GM18508 (cell line): ENCODE results near the gene C4A.
"Not testable (repeated sequence)": the region's sequence is repeated elsewhere in the genome, so short reads cannot be mapped to it uniquely, and the experiment has no call there.

Source experiments
- ATAC-seq: cut with Tn5 transposase; IDR thresholded peaks from one replicate; pipeline ENCODE4 v1.9.1; 2021; ENCODE audit warnings: moderate number of reproducible peaks; ENCODE audit not compliant: insufficient read depth, unreplicated experiment

C4A gene

DNA sequence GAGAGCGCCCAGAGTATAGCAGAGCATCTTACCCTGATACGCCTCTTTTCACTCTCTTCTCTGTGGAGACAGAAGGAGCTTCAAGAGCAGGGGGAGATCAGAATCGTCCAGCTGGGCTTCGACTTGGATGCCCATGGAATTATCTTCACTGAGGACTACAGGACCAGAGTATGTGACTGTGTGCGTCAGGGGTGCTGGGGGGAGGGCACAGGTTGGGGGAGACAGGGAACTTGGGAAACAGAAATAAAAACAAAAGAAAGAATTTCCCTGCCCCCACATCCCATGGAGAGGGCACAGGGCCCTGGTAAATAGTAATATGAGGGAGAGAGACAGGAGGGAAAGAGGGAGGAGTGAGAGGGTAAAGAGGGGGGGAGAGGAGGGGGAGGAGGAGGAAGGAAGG lies 3.0 kb upstream of the C4A start:
- no peak for ATAC-seq

DNA sequence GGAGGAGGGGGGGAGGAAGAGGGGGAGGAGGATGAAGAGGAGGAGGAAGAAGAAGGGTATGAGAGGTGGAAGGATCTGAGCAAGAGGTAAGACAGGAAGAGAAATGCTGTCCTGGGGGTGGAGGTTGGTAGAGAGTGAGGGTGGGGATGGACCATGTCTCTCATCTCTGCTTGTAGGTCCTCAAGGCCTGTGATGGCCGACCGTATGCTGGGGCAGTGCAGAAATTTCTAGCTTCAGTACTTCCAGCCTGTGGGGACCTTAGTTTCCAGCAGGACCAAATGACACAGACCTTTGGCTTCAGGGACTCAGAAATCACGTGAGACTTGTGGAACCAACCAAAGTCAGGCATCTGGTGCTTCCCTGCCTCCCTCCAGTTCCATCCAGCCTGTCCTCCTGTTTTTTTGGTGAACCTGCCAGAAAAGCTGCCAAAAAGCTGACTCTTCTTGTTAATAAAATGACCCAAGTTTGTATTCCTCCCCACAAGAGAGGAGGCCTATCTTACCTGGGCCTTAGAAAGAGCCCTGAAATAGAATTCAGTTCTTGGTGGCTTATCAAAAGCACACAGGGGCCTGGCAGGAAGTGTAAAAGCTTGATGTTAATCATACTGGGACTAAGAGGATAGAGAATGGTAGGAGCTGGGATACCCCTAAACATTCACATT lies 2.5 kb upstream of the C4A start:
- no peak for ATAC-seq

- not testable (repeated sequence) for ATAC-seq
These were observed 1.5 kb upstream of the C4A start for GRCh38 chr6:31980195-31980876.

GRCh38 chr6:31980998-31981397 lies 859 bp upstream of the C4A start:
- ATAC-seq, result not testable (repeated sequence)

- not testable (repeated sequence) for ATAC-seq
These were observed 7.5 kb downstream of the C4A start for GRCh38 chr6:31989363-31989762.

DNA sequence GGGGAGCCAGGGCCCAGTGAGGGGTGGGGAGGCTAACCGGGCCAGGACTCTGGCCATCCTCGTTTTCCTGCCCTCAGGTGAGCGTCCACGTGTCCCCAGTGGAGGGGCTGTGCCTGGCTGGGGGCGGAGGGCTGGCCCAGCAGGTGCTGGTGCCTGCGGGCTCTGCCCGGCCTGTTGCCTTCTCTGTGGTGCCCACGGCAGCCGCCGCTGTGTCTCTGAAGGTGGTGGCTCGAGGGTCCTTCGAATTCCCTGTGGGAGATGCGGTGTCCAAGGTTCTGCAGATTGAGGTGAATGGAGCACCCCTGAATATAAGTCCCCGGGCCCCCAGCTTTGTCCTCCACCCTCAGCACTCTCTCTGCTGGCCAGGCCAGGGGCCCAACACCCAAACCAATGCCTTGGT lies 12.6 kb downstream of the C4A start:
- ATAC-seq, result not testable (repeated sequence)

- ATAC-seq, result not testable (repeated sequence)
These were observed 14.5 kb downstream of the C4A start for GRCh38 chr6:31996385-31996784.

- ATAC-seq, result not testable (repeated sequence)
These were observed 20.9 kb downstream of the C4A start for GRCh38 chr6:32002546-32003268.

DNA sequence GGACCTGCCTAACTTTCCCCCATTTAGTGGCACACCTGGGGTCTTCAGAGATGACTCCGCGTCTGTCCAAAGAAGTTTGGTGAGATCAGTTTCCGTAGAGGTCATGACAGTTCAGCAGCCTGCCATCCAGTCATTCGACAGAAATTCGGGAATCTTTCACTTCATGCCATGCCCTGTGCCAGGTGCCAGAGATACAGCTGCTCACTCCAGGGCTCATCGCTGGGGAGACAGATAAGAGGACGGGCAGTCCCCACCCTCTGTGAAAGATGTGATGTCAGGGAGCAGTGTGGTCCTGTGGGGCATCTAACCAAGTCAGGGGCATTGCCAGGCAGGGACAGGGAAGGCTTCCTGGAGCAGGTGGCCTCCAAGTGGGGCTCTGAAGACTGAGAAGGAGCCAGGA lies 21.4 kb downstream of the C4A start:
- not testable (repeated sequence) for ATAC-seq

- not testable (repeated sequence) for ATAC-seq
These were observed 22.5 kb downstream of the C4A start for GRCh38 chr6:32004393-32004792.

DNA sequence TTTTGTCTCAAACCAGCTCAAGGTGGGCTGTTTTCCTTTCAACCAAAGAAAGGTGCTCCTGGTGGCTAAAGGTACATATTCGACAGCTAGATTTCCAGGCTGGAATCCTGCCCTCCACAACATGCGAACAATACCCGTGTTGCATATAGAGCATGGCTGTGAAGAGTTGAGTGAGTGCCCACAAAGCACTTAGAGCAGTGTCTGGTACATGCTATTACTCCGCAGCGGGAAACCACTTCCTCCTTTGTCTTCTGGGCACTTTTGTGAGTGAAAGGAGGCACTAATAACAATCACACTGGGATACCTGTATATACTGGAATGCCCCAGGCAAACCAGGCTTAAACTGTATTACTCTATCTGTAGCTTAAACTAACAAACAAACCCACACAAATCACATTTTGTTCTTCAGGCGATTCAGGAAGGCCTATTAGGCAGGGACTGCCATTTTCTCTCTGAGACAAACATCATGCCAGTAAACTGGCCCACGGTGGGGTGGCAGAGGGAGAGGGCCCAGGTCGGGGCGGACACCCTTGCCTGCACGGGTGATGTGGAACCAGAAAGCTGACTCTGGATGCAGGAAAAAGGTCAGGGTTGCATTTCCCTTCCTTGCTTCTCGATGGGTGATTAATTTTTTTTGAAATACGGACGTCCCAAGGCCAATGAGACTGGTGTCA lies 23.1 kb downstream of the C4A start:
- not testable (repeated sequence) for ATAC-seq

DNA sequence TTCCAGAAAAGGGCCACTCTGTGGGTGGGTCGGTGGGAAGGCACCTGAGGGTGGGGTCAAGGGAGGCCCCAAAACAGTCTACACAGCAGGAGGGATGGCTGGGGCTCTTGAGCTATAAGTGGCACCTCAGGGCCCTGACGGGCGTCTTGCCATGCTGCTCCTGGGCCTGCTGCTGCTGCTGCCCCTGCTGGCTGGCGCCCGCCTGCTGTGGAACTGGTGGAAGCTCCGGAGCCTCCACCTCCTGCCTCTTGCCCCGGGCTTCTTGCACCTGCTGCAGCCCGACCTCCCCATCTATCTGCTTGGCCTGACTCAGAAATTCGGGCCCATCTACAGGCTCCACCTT lies 23.7 kb downstream of the C4A start:
- ATAC-seq, result not testable (repeated sequence)

GRCh38 chr6:32005991-32006529 lies 24.2 kb downstream of the C4A start:
- not testable (repeated sequence) for ATAC-seq

- not testable (repeated sequence) for ATAC-seq
These were observed 25.2 kb downstream of the C4A start for GRCh38 chr6:32007086-32007485.

- ATAC-seq, result not testable (repeated sequence)
These were observed 26.2 kb downstream of the C4A start for GRCh38 chr6:32008037-32008436.

DNA sequence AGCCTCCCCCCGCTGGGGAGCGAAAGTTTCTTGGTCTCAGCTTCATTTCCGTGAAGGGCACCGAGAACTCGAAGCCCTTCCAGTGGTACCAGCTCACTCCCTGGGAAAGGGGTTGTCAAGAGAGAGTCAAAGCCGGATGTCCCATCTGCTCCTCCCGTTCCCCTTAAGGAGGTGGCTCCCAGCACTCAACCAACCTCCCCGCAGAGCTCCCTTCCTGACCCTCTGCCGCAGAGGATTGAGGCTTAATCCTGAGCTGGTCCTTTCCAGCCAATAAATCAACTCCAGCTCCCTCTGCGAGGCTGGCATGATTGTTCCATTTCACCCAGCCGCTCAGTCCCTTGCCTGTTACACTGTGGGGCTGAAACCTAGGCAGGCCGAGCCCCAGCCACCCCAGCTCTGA lies 26.8 kb downstream of the C4A start:
- ATAC-seq, result not testable (repeated sequence)

DNA sequence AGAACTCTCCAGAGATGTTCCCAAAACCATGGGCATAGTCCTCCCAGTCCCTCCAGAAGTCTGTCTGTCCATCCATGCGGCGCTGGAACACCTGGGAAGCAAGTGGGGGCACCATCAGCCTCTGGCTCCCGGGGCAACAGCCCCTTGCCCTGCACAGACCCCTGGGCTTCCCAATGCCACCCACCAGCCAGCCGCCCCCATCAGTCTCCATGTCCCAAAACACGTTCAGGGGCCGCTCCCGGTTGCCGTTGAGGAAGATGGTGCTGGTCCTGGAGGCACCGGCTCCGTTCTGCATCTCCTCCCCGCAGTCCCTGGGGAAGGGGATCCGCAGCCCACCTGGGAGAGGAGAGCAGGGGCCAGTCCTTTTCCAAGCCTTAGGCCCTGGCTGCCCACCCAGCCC lies 27.7 kb downstream of the C4A start:
- not testable (repeated sequence) for ATAC-seq

GRCh38 chr6:32010856-32011530 lies 29.1 kb downstream of the C4A start:
- ATAC-seq, result not testable (repeated sequence)

GRCh38 chr6:32012941-32013617 lies 31.2 kb downstream of the C4A start:
- not testable (repeated sequence) for ATAC-seq
